Keratinocyte (primary cell): Measurements from ENCODE around the gene SSUH2. TPM values are rescaled to one million over a fixed set of nuclear protein-coding genes. Genes with fewer than 3 reads are reported as not detected.

Experiments
- DNase-seq: peaks from one replicate; pipeline ENCODE4 v3.0.0-alpha.2; 2011; ENCODE audit warnings: low read depth, missing footprints, low spot score
- FAIRE-seq: peaks from 2 replicates; lab custom pipeline; 2011; peaks lifted over from hg19 to GRCh38; lab: Jason Lieb, UNC
- H2AFZ ChIP-seq: 2 replicates; pipeline ENCODE4 v1.6.0; 2012; ENCODE audit warnings: low read length, control low read depth, inconsistent platforms; ENCODE audit not compliant: control insufficient read depth
- H3K27ac ChIP-seq: 2 replicates; pipeline ENCODE4 v1.5.1; 2011; ENCODE audit warnings: low read length; ENCODE audit not compliant: control insufficient read depth, insufficient read depth
- H3K27me3 ChIP-seq: 3 replicates; pipeline ENCODE4 v1.6.0; 2011; ENCODE audit warnings: low read length; ENCODE audit not compliant: control insufficient read depth, insufficient read depth; ENCODE audit errors: extremely low read depth
- H3K36me3 ChIP-seq, 2 experiments: 2 replicates in 1 of 2; 3 replicates in 1 of 2; pipeline ENCODE4 v1.5.1; 2011; ENCODE audit warnings: low read length in 2 of 2, mild to moderate bottlenecking in 1 of 2; ENCODE audit not compliant: control insufficient read depth in 2 of 2, insufficient read depth in 2 of 2; ENCODE audit errors: extremely low read depth in 1 of 2
- H3K4me1 ChIP-seq: 3 replicates; pipeline ENCODE4 v1.5.1; 2011; ENCODE audit warnings: low read length; ENCODE audit not compliant: control insufficient read depth, insufficient read depth; ENCODE audit errors: extremely low read depth
- H3K4me2 ChIP-seq: 3 replicates; pipeline ENCODE4 v1.6.0; 2011; ENCODE audit warnings: low read depth, low read length; ENCODE audit not compliant: control insufficient read depth, insufficient read depth; ENCODE audit errors: extremely low read depth
- H3K4me3 ChIP-seq, 3 experiments: fragments of 200-600 bp in 1 of 3; sonication (generic) in 1 of 3; 2 replicates in 2 of 3; 3 replicates in 1 of 3; pipeline ENCODE4 v1.5.1; 2011 to 2016; ENCODE audit warnings: low read length in 3 of 3, mild to moderate bottlenecking in 3 of 3, control low read depth in 2 of 3, inconsistent platforms in 1 of 3, low read depth in 1 of 3, mixed read lengths in 1 of 3, mixed run types in 1 of 3, moderate library complexity in 1 of 3; ENCODE audit not compliant: control insufficient read depth in 2 of 3, insufficient read depth in 2 of 3; ENCODE audit errors: extremely low read depth in 1 of 3
- H3K79me2 ChIP-seq: 2 replicates; pipeline ENCODE4 v1.6.0; 2012; ENCODE audit warnings: low read length; ENCODE audit not compliant: control insufficient read depth, insufficient read depth
- H3K9ac ChIP-seq: 3 replicates; pipeline ENCODE4 v1.6.0; 2011; ENCODE audit warnings: low read length; ENCODE audit not compliant: control insufficient read depth, insufficient read depth; ENCODE audit errors: extremely low read depth
- H3K9me1 ChIP-seq: 3 replicates; pipeline ENCODE4 v1.6.0; 2011; ENCODE audit warnings: low read length; ENCODE audit not compliant: control insufficient read depth, insufficient read depth; ENCODE audit errors: extremely low read depth
- H3K9me3 ChIP-seq: 2 replicates; pipeline ENCODE4 v1.5.1; 2012; ENCODE audit warnings: low read depth, low read length; ENCODE audit not compliant: control insufficient read depth
- H4K20me1 ChIP-seq: 3 replicates; pipeline ENCODE4 v1.6.0; 2011; ENCODE audit warnings: low read length; ENCODE audit not compliant: control insufficient read depth, insufficient read depth; ENCODE audit errors: extremely low read depth
- EZH2 ChIP-seq: IDR thresholded peaks from one replicate; pipeline ENCODE4 v1.6.1; 2012; ENCODE audit warnings: inconsistent platforms, mild to moderate bottlenecking, low read length, moderate library complexity
- dilution Hi-C: fragments of 300-500 bp; cut with MboI; formaldehyde crosslinking; loops from one replicate; pipeline ENCODE4 v1.7.0; 2020; ENCODE audit warnings: low sequenced_read_pairs; ENCODE audit not compliant: extremely low pct_ligation_motif_present
- polyA plus RNA-seq, 5 experiments: library from polyadenylated mRNA; depleted of rRNA in 3 of 5; stranded (reverse) in 3 of 5; stranded (forward) in 1 of 5; unstranded in 1 of 5; fragments of >200 nt; gene quantifications; 1 replicate in 1 of 5; 2 replicates in 3 of 5; 3 replicates in 1 of 5; pipeline versions ENCODE4 v1.2.1 to v1.2.3, GENCODE V29; 2011 to 2012; ENCODE audit warnings: missing spikeins in 2 of 5, low read depth in 1 of 5, low replicate concordance in 1 of 5
- TF ChIP-seq, protein P1 (sequence below), 3 experiments: IDR thresholded peaks in 1 of 3; conservative IDR thresholded peaks in 1 of 3; optimal IDR thresholded peaks in 1 of 3; 2 replicates in 2 of 3; 3 replicates in 1 of 3; pipeline versions ENCODE3 to v1.5.1; 2011; ENCODE audit warnings: low read length in 3 of 3, mild to moderate bottlenecking in 3 of 3, moderate library complexity in 2 of 3, control low read depth in 1 of 3, inconsistent platforms in 1 of 3; ENCODE audit not compliant: insufficient read depth in 2 of 3; ENCODE audit errors: extremely low read depth in 1 of 3

SSUH2 gene
- polyA plus RNA-seq, 1 donor (not counting 4 experiments of a cell fraction or from before 2014, with no cell fraction given): 0.09 TPM

DNA sequence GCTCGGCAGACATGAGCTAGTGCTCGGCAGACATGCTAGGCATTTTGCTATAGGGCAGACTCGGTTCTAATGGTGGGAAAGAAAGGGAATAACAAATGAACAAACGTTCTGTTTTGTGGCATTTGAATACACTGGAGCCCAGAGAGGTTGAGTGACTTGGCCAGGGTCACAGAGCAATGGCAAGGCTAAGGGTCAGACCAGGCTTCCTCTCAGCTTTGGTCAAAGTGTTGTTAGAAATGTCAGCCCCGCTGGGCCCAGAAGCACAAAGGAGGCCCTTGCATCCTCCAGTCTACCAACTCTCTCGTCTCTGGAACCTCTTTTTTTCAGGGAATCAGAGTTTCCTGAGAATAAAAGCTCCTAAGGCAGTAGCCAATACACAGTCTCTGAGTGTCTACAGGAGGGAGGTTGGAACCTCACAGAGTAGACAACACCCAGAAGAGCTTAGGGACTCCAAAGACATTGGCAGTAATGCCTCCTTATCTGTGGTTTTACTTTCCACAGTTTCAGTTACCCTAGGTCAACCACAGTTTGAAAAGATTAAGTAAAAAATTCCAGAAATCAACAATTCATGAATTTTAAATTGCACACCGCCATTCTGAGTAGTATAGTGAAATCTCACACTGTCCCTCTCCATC is 47.3 kb downstream of the SSUH2 start:
- H3K4me3 ChIP-seq: no peak overlapping the region
- FAIRE-seq: peak; percentile 69
- DNase-seq: no peak
- no peaks in the 10 kb centered on the region for H3K79me2 ChIP-seq
- no peaks in the 10 kb centered on the region for H3K9me1 ChIP-seq
- H3K4me1 ChIP-seq: peaks cover 11% of the 10 kb centered on the region
- H3K9me3 ChIP-seq: no peaks in the 10 kb centered on the region
- H3K9ac ChIP-seq: no peak overlapping the region
- no peaks in the 10 kb centered on the region for H3K27me3 ChIP-seq
- H3K4me2 ChIP-seq: peak overlapping the region; percentile 46
- TF ChIP-seq EZH2: no peak
- TF ChIP-seq, protein P1, sequence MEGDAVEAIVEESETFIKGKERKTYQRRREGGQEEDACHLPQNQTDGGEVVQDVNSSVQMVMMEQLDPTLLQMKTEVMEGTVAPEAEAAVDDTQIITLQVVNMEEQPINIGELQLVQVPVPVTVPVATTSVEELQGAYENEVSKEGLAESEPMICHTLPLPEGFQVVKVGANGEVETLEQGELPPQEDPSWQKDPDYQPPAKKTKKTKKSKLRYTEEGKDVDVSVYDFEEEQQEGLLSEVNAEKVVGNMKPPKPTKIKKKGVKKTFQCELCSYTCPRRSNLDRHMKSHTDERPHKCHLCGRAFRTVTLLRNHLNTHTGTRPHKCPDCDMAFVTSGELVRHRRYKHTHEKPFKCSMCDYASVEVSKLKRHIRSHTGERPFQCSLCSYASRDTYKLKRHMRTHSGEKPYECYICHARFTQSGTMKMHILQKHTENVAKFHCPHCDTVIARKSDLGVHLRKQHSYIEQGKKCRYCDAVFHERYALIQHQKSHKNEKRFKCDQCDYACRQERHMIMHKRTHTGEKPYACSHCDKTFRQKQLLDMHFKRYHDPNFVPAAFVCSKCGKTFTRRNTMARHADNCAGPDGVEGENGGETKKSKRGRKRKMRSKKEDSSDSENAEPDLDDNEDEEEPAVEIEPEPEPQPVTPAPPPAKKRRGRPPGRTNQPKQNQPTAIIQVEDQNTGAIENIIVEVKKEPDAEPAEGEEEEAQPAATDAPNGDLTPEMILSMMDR (optimal IDR thresholded peaks at IDR 0.05 in 1 of 3, IDR thresholded peaks at IDR 0.05 in 1 of 3, conservative IDR thresholded peaks at IDR 0.05 in 1 of 3; ENCODE audit: extremely low read depth in 1 of 3, insufficient read depth in 2 of 3, low read length in 3 of 3): no peak
- no peaks in the 10 kb centered on the region for H4K20me1 ChIP-seq
- no peaks in the 10 kb centered on the region for H3K36me3 ChIP-seq
- dilution Hi-C loops: no loop called here
- no peak overlapping the region for H3K27ac ChIP-seq
- peak overlapping the region; percentile 82 for H2AFZ ChIP-seq

DNA sequence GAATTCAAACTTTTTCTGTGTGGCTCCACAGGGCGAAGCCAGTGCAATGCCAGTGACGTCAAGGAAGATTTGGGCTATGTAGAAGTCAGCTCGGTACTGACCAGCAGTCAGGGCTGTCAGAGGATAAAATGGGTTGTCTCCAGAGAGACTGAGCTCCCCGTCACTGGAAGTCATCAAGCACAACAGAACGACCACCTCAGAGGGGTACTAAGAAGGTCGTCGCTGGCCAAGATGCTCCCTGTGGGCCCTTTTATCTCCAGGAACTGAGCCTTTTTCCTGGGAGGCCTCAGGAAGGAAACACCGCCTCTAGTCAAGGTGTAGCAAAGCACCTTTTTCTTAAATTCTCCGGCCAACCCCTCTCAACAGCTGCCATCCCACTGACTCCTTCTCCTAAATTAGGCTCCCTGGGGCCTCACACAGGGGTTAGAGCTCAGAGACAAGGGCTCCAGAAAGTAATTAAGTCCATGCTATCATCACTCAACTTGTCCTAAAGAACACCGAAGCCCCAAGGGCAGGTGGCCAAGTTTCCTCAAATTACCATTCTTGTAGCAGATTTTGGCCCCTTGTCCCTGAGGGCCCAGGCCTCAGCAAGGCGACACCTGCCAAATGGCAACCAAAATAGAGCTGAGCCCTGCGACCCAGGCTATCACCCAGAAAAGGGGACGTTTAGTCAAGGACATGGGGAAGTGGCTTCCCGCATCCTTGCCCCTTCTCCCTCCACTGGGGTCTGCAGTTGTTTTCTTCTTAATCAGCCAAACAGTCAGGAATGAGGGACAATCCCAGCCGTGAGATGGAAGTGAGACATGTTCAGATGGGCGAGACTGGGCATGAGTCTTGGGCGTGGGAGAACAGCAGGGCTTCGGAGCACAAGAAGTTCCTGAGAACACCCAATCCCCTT is 48.0 kb downstream of the SSUH2 start:
- Histone ChIP-seq H3K27ac (no peak overlapping the region), H3K4me3 (no peak overlapping the region), H3K27me3 (no peaks in the 10 kb centered on the region), H3K9ac (no peak overlapping the region), H3K79me2 (no peaks in the 10 kb centered on the region), H3K9me1 (no peaks in the 10 kb centered on the region), H3K4me2 (peak overlapping the region; percentile 46), H2AFZ (peak overlapping the region; percentile 82), H3K9me3 (no peaks in the 10 kb centered on the region), H3K36me3 (no peaks in the 10 kb centered on the region), H4K20me1 (no peaks in the 10 kb centered on the region), H3K4me1 (peaks cover 11% of the 10 kb centered on the region)
- FAIRE-seq: no peak
- dilution Hi-C loops: no loop called here
- TF ChIP-seq, protein P1 (optimal IDR thresholded peaks at IDR 0.05 in 1 of 3, IDR thresholded peaks at IDR 0.05 in 1 of 3, conservative IDR thresholded peaks at IDR 0.05 in 1 of 3; ENCODE audit: extremely low read depth in 1 of 3, insufficient read depth in 2 of 3, low read length in 3 of 3): no peak
- TF ChIP-seq EZH2: no peak
- peak; percentile 32 for DNase-seq
